Right ventricle myocardium superior (tissue), 1 donor: ENCODE results near the gene GRID1. TPM values are rescaled to one million over a fixed set of nuclear protein-coding genes. Genes with fewer than 3 reads are reported as not detected.

Experiments
- ATAC-seq: fragments of 200-7000 bp; cut with Tn5 transposase; one replicate; pipeline ENCODE4 v1.9.1; 2020; ENCODE audit warnings: mild to moderate bottlenecking; ENCODE audit not compliant: poor library complexity
- DNase-seq: peaks from one replicate; pipeline ENCODE4 v3.0.0-alpha.2; 2020
- intact Hi-C: fragments of 100-400 bp; cut with DNase I; formaldehyde crosslinking; loops from one replicate; pipeline ENCODE4 v1.11.2; 2022
- total RNA-seq: library from RNA; stranded (reverse); fragmentation: NEBNext Ultra II Directional; extraction: Animal tissue kit (Norgen Biotek cat#: 25700); gene quantifications from one replicate; pipeline ENCODE4 v1.2.1, GENCODE V29; 2021
- donor health status: DM: no; HTN: yes; CAD: no; lungs with severe emphysema.

Gene GRID1
- total RNA-seq, 1 donor from 2014 or later: 1.1 TPM

GRCh38 chr10:86373828-86374227 lies 7.2 kb upstream of the GRID1 start:
- DNase-seq: no peak
- intact Hi-C loops: loop anchor here (10.0 kb wide), 2 partner anchors 379 to 1449 kb away; no protein-coding TSS in a partner anchor

GRCh38 chr10:86373251-86373650 lies 6.7 kb upstream of the GRID1 start:
- DNase-seq (no peak), ATAC-seq (no peak)
- intact Hi-C loops: loop anchor here (10.0 kb wide), 2 partner anchors 378 to 1448 kb away; no protein-coding TSS in a partner anchor

More at GRCh38 chr10:86373828-86374227, 7.2 kb upstream of the GRID1 start:
- ATAC-seq: no peak

- no peak for ATAC-seq
- intact Hi-C loops: loop anchor here (10.0 kb wide), 2 partner anchors 378 to 1448 kb away; no protein-coding TSS in a partner anchor
Observed at GRCh38 chr10:86372784-86373239, 6.2 kb upstream of the GRID1 start.

GRCh38 chr10:86372119-86372783 lies 5.7 kb upstream of the GRID1 start:
- DNase-seq (no peak), ATAC-seq (no peak)
- intact Hi-C loops: loop anchor here (10.0 kb wide), 2 partner anchors 377 to 1447 kb away; no protein-coding TSS in a partner anchor

More at GRCh38 chr10:86372784-86373239, 6.2 kb upstream of the GRID1 start:
- no peak for DNase-seq

GRCh38 chr10:86371691-86372090 lies 5.1 kb upstream of the GRID1 start:
- intact Hi-C loops: loop anchor here (10.0 kb wide), 2 partner anchors 377 to 1447 kb away; no protein-coding TSS in a partner anchor
- ATAC-seq (no peak), DNase-seq (no peak)

GRCh38 chr10:86371116-86371515 lies 4.5 kb upstream of the GRID1 start:
- intact Hi-C loops: loop anchor here (10.0 kb wide), 2 partner anchors 376 to 1446 kb away; no protein-coding TSS in a partner anchor
- ATAC-seq: no peak

GRCh38 chr10:86370006-86370585 lies 3.5 kb upstream of the GRID1 start:
- DNase-seq: no peak
- no peak for ATAC-seq
- intact Hi-C loops: loop anchor here (10.0 kb wide), 2 partner anchors 375 to 1445 kb away; no protein-coding TSS in a partner anchor

More at GRCh38 chr10:86371116-86371515, 4.5 kb upstream of the GRID1 start:
- DNase-seq: no peak

GRCh38 chr10:86368987-86369386 lies 2.4 kb upstream of the GRID1 start:
- ATAC-seq: no peak
- no peak for DNase-seq
- intact Hi-C loops: no loop called here

GRCh38 chr10:86368046-86368445 lies 1.5 kb upstream of the GRID1 start:
- intact Hi-C loops: no loop called here
- DNase-seq (no peak), ATAC-seq (no peak)

GRCh38 chr10:86367152-86367951 lies 757 bp upstream of the GRID1 start:
- DNase-seq: peak; percentile 50
- intact Hi-C loops: no loop called here
- no peak for ATAC-seq

- DNase-seq: no peak
- ATAC-seq: no peak
- intact Hi-C loops: no loop called here
Observed at GRCh38 chr10:86366902-86367151, 232 bp upstream of the GRID1 start.

GRCh38 chr10:86365346-86366032 lies 1.1 kb downstream of the GRID1 start:
- ATAC-seq (no peak), DNase-seq (peak; percentile 44)
- intact Hi-C loops: no loop called here

GRCh38 chr10:86364491-86365345 lies 1.9 kb downstream of the GRID1 start:
- intact Hi-C loops: no loop called here
- ATAC-seq (no peak), DNase-seq (no peak)

GRCh38 chr10:86363833-86364490 lies 2.6 kb downstream of the GRID1 start:
- intact Hi-C loops: no loop called here
- ATAC-seq (no peak), DNase-seq (peak; percentile 35)

- DNase-seq (peak; percentile 57), ATAC-seq (peak; percentile 74)
- intact Hi-C loops: no loop called here
Observed at GRCh38 chr10:86363184-86363832, 3.3 kb downstream of the GRID1 start.

GRCh38 chr10:86362586-86363183 lies 3.9 kb downstream of the GRID1 start:
- ATAC-seq: no peak
- intact Hi-C loops: no loop called here
- DNase-seq: peak; percentile 33

- intact Hi-C loops: no loop called here
- no peak for ATAC-seq
- DNase-seq: no peak
Observed at GRCh38 chr10:86362129-86362527, 4.5 kb downstream of the GRID1 start.
